Ecto neural progenitor cell (in vitro differentiated cells): ENCODE results near the gene ZNF500.
"Not testable (repeated sequence)": the region's sequence is repeated elsewhere in the genome, so short reads cannot be mapped to it uniquely, and the experiment has no call there.

ENCODE experiments used
- DNase-seq: peaks from one replicate; pipeline ENCODE4 v3.0.0-alpha.2; 2018; ENCODE audit warnings: low spot score

Gene ZNF500

DNA sequence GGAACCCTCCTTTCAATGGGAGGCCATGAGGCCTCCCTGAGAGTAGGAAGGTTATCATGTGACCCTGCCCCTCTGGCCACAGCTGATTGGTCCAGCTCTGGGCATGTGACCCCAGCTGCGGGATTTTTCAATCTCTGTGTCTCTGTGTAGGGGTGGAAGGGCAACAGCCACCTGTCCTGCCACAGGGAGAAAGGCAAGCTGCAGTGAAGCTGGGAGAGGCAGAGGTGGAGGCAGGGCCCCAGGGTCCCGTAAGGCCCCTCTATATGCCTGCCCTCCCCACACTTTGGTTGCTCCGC is 21.7 kb downstream of the ZNF500 start:
- no peak for DNase-seq

- DNase-seq, result no peak
Measured at GRCh38 chr16:4744555-4745273, 22.2 kb downstream of the ZNF500 start.

GRCh38 chr16:4743226-4743878 is 23.6 kb downstream of the ZNF500 start:
- DNase-seq, result no peak

DNA sequence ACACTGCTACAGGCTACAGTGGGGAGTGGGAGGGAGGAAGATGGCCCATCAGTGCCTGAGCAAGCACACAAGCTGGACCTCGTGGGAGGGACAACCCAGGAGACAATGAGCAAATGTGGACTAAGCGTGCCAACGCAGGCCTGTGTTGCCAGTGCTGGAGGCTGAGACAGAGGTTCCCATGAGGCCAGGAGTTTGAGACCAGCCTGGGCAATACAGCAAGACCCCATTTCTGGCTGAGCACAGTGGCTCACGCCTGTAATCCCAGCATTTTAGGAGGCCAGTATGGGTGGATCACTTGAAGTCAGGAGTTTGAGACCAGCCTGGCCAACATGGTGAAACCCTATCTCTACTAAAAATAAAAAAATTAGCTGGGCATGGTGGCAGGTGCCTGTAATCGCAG is 28.6 kb downstream of the ZNF500 start:
- DNase-seq, result not testable (repeated sequence)

GRCh38 chr16:4737545-4737944 is 29.4 kb downstream of the ZNF500 start:
- DNase-seq, result no peak

DNA sequence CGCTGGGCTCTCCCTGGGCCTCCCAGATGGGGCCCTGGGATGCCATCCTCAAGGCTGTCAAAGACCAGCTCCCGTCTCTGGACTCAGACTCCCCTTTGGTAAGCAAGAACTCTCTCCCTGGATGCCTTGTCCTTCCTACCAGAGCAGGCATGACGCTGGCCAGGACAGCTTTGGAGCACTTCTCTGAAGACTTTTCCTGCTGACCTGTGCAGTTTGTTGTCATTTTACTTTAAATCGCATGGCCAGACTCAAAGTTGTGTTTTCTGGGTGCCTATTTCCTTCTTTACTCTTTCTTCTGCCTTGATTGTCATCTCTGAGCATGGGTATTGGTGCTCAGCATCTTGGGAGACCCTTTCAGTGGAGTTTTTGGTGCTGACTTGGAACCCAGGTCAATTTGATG is 30.4 kb downstream of the ZNF500 start:
- no peak for DNase-seq

DNA sequence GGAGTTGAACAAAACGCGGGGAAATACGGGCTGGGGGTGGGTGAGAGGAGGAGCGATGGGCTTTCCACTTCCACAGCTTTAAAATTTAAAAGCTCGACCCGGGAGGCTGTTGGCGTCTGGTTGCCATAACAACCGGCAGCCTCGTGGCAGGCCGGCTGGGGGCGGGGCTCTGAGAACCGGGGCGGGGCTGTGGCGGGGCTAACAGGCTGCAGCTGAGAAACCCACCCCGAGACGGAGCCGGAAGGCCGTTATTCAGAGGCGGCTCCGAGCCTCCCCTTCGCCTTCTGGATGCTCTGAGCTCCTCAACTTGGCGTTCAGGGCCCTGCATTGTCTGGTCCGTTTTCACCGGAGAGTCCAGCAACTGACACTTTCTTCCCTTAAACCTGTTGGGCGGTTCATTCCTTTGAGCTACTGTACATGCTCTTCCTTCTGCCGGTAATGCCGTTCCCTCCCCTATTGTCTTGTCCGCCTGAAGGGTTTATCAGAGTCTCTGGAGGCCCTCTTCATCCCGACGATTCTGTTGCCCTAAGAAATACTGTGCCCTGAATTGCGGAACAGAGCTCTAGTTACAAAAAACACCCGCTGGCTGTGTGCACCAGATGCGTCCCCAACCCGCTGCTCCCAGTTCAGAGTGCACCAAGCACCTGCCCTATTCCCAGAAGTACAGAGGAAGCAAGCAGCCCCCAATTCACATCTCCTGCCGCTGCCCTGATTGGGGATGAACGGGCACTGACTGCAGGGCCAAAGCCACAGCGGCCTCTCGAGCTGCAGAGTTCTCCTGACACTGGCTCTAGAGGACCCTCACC is 32.0 kb downstream of the ZNF500 start:
- peak; percentile 93 for DNase-seq

- peak; percentile 96 for DNase-seq
Measured at GRCh38 chr16:4734063-4734729, 32.8 kb downstream of the ZNF500 start, which contains the start of the genes ANKS3 and DNAAF8. TSS of gene ANKS3 (minus strand) at chr16:4734271. CDS start at chr16:4730149, 4,122 bp downstream. TSS of gene DNAAF8 (plus strand) at chr16:4734537. CDS start at chr16:4736515, 1,978 bp downstream.

DNA sequence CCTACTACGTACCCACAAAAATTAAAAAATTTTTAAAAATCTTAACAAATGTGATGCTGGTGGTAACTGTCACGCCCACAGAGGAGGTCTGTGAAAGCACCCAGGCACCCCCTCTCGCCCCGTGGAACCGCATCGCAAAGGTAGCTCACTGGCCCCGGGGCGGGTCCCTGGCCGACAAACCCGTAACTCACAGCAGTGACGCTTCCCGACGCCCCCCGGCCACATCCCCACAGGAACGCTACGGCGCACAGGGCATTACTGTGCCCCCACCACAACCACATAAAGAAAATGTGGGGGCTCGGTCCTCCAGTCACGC is 33.3 kb downstream of the ZNF500 start:
- no peak for DNase-seq

DNA sequence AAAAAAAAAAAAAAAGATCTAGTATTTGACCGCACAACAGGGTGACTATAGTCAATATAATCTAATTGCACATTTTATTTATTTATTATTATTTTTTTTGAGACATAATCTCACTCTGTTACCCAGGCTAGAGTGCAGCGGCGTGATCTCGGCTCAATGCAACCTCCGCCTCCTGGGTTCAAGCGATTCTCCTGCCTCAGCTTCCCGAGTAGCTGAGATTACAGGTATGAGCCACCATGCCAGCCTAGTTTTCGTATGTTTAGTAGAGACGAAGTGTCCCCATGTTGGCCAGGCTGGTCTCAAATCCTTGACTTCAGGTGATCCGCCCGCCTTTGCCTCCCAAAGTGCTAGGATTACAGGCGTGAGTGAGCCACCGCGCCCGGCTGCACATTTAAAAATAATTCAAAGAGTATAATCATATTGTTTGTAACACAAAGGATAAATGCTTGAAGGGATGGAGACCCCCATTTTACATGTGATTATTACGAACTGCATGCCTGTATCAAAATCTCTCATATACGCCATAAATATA is 33.7 kb downstream of the ZNF500 start:
- DNase-seq, result no peak

- DNase-seq, result no peak
Measured at GRCh38 chr16:4729876-4730275, 37.1 kb downstream of the ZNF500 start.

DNA sequence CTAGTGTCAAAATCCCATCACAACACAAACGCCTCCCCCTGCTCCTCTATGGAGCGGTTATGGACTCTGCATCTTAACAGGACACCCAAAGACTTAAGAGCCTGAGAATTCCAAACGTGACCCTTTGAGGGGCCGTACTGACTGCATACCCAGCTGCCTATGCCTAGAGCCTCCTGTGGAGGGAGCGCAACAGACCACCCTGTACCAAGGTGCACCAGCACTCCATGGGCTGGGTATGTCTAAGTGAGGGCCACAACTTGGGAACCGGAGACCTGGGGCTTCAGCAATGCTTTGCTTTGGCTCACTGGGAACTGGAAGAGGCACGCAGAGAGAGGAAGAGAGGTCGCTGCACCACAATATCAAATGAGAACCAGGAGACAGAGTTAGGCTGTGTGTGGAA is 38.3 kb downstream of the ZNF500 start:
- no peak for DNase-seq

DNA sequence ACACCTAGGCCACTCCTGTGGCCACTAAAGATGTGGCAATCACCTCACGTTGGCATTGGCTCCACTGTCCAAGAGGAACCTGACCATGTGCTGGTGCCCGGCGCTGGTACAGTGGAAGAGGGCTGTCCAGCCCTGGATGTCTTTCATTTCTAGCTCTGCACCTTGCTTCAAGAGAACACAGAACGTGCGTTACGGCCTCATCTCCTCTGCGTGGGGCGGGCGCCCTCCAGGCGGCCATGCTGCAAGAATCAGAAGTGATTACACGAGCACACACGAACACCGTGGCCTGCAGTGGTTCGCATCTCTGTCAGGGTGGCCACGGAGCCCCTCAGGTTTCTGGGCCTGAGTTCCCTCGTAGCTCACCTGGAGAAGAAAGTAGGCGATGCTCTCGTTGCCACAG is 40.3 kb downstream of the ZNF500 start:
- no peak for DNase-seq

DNA sequence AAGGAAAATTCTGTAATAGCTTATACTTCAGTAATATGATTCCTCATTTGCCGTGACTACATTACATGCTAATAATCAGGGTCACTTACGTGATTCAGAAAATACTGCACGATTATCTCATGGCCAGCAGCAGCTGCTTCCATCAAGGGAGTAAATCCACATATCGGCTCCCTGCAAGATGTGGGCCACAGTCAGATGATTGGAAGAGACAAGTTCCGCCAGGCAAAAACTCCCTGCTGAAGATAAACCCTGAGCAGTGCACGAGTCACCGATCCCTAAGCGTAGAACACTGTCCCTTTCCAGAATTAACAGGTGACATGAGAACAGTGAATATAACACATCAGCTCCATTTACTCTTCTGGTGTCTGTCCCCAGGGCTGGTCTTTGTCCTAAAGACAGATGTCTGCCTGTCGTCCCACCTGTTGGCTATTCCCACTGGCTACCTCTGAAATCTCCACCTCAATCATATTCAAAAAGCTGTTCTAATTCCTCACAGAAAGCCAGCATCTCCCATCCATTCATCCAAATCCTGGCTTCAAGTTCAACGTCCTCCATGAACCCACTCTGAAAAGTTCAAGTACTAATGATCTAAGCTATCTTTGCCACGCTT is 42.2 kb downstream of the ZNF500 start:
- no peak for DNase-seq

DNA sequence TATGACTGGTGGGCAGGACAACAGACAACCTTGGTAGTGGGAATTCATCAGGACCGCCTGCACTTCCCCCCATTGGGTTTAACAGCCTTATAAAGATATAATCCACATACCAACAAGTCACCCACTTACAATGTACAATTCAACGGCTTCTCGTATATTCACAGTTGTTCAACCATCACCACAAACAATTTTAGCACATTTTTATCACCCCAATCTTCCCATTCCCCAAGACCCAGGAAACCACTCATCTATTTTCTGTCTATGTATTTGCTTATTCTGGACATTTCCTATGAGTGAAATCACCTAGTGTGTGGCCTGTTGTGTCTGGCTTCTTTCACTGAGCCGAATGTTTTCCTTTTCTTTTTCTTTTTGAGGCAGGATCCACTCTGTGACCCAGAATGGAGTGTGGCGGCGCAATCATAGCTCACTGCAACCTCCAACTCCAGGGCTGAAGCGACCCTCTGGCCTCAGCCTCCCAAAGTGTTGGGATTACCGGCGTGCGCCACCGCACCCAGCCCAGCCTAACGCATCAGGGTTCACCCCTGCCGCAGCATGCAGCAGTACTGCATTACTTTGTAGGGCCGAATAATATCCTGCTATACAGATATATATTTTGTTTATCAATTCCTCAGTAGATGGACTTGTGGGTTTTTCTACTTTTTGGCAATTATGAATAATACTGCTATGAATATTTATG is 43.7 kb downstream of the ZNF500 start:
- DNase-seq, result no peak

- DNase-seq, result no peak
Measured at GRCh38 chr16:4718466-4718865, 48.5 kb downstream of the ZNF500 start.

GRCh38 chr16:4714996-4715395 is 52.0 kb downstream of the ZNF500 start:
- no peak for DNase-seq

DNA sequence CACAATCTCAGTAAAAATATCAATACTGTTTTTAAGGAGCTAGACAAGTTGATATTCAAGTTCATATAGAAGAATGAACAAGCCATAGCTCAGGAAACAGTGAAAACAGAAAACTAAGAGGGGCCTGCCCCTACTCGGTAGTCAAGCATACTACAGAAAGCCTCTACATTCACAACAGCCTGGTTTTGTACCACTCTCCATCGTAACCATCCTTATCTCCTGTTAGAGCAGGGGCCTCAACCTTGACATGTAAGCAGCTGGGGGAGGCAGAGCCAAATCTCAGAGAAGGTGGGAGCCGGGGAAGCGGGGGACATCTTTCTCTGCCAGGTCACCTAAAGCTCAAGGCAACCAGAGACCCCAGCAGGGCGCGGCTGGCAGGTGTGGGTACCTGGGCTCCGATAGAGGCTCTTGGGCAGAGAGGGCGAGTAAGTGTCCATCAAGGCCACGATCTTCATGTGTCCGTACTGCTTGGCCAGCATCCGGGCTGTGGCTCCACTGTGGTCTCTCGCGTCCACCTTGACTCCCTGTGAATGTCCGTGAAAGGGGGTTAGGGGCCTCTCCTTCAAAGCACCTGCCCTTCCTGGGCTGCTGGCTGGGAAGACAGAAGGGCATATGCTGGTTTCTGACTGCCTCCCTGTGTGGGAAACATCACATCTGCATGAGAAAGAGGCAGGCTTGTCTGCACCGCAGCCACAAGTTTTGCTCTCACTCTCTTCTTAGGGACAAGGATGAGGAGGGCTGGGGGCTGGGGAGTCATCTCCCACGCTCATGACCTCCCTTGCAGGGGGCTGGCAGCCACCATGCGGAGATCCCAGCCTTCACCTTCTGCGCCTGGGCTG is 53.1 kb downstream of the ZNF500 start:
- DNase-seq, result no peak

DNA sequence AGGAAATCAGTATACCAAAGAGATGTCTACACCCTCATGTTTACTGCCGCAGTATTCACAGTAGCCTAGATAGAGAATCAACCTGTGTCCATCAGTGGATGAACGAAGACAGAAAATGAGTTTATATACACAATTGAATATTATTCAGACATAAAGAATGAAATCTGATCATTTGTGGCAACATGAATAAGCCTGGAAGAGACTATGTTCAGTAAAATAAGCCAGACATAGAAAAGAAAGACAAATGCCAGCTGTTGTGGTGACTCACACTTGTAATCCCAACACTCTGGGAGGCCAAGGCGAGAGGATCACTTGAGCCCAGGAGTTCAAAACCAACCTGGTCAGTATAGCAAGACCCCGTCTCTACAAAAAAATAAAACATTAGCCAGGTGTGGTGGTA is 57.5 kb downstream of the ZNF500 start:
- no peak for DNase-seq

DNA sequence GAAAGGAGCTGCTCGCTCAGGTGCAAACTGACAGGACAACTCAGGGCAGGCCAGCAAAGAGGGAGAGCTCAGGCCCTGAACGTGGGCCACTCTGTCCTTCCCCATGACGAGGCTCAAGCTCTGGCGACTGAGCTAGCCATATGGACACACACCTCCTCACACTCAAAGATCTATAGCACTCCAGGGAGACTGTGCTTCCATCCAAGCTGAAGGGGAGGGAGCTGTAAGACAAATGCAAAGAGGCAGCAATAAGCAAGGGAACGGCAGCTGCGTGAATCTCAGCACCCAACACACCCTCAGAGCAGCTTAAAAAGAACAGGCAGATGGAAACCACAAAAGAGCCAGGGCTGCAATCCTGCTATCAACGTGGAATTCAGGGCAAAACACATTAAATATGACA is 60.1 kb downstream of the ZNF500 start:
- no peak for DNase-seq
